NCI-H128 (cell line): Measurements from ENCODE around the gene GAGE10.
"Not testable (repeated sequence)": the region's sequence is repeated elsewhere in the genome, so short reads cannot be mapped to it uniquely, and the experiment has no call there.

ENCODE experiments used
- DNase-seq: peaks from one replicate; lab custom pipeline; 2025; ENCODE audit not compliant: unreplicated experiment; lab: John Stamatoyannopoulos, UW

GAGE10 gene

DNA sequence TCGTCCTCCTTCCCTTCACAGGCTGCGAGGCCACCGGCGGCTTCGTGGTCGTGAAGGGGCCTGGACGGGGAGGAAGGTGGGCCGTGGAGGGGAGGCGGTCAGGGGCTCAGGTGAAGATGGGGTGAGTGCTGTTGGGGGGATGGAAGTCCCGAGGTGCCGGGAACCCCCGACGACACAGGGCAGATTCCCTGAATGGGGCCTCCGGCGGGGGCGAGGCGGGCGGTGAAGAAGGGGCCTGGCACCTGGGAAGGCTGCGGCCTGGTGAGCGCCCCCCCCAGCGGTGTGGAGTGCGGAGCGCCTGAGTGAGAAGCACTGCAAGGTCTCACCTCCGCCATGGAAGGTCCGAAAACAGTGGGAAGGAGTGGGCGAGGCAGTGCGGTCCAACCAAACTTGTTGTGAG lies 18.8 kb downstream of the GAGE10 start:
- DNase-seq = not testable (repeated sequence)

DNA sequence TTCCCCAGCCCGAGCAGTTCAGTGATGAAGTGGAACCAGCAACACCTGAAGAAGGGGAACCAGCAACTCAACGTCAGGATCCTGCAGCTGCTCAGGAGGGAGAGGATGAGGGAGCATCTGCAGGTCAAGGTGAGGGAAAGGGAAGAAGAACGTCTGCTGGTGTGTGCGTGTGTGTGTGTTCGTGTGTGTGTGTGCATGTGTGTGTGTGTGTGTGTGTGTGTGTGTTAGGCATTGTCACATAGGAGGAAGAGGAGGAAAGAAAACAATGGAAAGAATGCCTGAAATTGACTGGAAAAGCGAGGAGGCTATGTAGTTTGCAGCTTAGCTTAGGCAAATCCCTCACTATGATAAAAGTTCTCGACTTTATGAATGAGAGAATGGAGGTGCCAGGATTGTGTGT lies 20.3 kb downstream of the GAGE10 start:
- not testable (repeated sequence) for DNase-seq

- DNase-seq = not testable (repeated sequence)
These were observed 27.0 kb downstream of the GAGE10 start for GRCh38 chrX:49330421-49330820.

GRCh38 chrX:49331282-49331681 lies 27.8 kb downstream of the GAGE10 start, which contains the start of gene GAGE13:
Gene GAGE13 (plus strand): TSS chrX:49331582. CDS start chrX:49332738, 1,156 bp downstream.
- DNase-seq = not testable (repeated sequence)

- DNase-seq = not testable (repeated sequence)
These were observed 28.4 kb downstream of the GAGE10 start for GRCh38 chrX:49331841-49332240.

- not testable (repeated sequence) for DNase-seq
These were observed 38.0 kb downstream of the GAGE10 start for GRCh38 chrX:49341449-49341848.

GRCh38 chrX:49344496-49345175 lies 41.2 kb downstream of the GAGE10 start:
- not testable (repeated sequence) for DNase-seq

GRCh38 chrX:49345402-49345801 lies 42.0 kb downstream of the GAGE10 start:
- DNase-seq = not testable (repeated sequence)

DNA sequence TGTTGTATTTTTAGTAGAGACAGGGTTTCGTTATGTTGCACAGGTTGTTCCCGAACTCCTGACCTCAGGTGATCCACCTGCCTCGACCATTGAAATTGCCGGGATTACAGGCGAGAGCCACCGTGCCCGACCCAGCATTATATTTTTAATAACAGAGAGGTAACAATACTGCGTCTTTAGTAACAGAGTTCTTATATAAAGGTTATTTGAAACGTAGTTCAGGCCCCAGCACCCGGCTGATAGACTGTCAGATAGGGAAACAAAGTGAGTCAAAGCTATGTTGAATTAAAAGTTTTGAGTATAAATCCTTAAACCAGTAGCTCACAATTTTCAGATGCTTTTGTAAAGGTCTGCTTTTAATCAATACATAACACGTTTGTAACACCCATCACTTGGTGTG lies 42.7 kb downstream of the GAGE10 start:
- not testable (repeated sequence) for DNase-seq
